ENCODE results near the gene ARHGDIG.
"Not testable (repeated sequence)": the region's sequence is repeated elsewhere in the genome, so short reads cannot be mapped to it uniquely, and the experiment has no call there.

The ARHGDIG gene

GRCh38 chr16:280552-280951 lies at the start of gene ARHGDIG:
Gene ARHGDIG (plus strand): TSS chr16:280591. CDS start chr16:280681, 90 bp downstream.
- DNase-seq (ENCODE audit: low spot score) = no peak

DNA sequence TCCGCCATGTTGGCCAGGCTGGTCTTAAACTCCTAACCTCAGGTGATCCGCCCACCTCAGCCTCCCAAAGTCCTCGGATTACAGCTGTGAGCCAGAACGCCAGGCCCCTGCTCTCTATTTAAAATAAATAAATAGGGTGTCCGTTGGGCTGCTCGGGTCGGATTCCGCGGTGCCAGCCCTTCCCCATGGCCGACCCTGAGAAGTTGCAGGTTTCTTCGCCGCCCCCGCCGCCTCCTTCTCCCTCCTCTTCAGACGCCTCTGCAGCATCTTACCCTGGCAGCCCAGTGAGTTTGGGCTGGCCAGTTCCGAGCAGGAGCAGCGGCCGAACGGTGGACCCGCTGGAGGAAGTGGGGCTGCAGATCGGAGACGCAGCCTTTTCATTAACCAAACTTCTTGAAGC lies 49.4 kb upstream of the ARHGDIG start:
- no peak for DNase-seq (ENCODE audit: low spot score)

DNA sequence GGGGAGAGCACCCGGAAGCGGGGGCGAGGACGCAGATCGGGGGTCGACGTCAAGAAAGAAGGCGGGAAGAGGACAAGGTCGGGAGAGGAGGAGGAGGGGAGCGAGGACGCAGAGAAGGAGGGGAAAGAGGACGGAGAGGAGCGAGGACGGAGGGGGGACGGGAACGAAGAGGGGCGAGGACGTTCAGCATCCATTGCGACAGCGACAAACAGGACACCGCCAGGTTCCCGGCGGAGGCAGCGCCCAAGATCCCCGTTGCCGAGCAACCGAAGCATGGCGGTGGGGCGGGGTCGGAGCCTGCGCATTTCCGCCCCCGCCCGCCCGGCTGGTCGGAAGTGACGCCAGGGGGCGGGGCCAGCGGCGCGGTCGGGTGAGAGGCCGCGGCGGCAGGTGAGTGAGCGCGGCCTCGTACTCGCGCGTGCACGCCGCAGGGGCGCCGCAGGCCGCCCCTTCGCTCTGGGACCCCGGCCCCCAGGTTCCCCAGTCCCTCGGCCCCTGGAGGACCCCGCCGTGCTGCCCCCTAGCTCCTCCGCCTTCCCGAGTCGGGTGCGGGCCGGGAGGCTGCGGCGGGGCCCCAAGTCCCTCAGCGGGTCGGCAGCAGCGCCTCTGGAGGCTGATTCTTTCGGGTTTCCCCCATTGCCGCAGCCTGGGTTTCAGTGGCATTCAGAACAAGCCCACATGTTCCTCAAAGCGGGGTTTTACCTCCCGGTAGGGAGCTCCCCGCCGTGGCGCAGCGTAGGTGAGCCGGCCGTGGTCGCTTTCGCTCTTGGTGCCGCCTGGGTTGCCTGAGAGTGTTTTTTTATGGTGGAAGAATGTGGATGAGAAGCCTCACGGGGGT lies 45.7 kb upstream of the ARHGDIG start, which contains the start of gene FAM234A:
Gene FAM234A, plus strand, starts transcription at position 354 of the 838 bp plus-strand sequence. CDS start 19,593 bp downstream, outside the sequence.
- DNase-seq (ENCODE audit: low spot score) = peak; percentile 93

- no peak for DNase-seq (ENCODE audit: low spot score)
Observed at GRCh38 chr16:239948-240277, 40.5 kb upstream of the ARHGDIG start.

DNA sequence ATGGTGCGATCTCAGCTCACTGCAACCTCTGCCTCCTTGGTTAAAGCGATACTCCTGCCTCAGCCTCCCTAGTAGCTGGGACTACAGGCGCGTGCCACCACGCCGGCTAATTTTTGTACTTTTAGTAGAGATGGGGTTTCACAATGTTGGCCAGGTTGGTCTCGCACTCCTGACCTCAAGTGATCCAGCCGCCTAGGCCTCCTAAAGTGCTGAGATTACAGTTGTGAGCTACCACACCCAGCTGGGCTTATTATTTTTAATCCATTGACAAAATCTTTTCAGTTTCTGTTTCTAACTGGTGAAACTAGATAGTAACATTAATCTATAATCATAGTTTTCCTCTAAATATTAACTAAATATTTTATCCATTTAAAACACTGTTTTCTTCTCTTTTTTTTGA lies 39.8 kb upstream of the ARHGDIG start:
- DNase-seq (ENCODE audit: low spot score) = no peak

GRCh38 chr16:242281-242680 lies 38.1 kb upstream of the ARHGDIG start:
- no peak for DNase-seq (ENCODE audit: low spot score)

- DNase-seq (ENCODE audit: low spot score) = no peak
Observed at GRCh38 chr16:243348-243747, 37.0 kb upstream of the ARHGDIG start.

GRCh38 chr16:245105-245504 lies 35.3 kb upstream of the ARHGDIG start:
- no peak for DNase-seq (ENCODE audit: low spot score)

DNA sequence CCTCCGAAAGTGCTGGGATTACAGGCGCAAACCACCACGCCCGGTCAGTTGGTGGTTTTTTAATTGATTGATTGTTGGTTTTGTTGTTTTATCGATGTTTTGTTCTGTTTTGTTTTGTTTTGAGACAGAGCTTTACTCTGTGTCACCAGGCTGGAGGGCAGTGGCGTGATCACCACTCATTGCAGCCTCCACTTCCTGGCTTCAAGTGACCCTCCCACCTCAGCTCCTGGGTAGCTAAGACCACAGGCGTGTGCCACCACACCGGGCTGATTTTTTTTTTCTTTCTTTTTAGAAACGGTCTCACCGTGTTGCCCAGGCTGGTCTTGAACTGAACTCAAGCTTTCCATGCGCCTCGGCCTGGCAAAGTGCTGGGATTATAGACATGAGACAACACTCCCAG lies 33.4 kb upstream of the ARHGDIG start:
- no peak for DNase-seq (ENCODE audit: low spot score)

DNA sequence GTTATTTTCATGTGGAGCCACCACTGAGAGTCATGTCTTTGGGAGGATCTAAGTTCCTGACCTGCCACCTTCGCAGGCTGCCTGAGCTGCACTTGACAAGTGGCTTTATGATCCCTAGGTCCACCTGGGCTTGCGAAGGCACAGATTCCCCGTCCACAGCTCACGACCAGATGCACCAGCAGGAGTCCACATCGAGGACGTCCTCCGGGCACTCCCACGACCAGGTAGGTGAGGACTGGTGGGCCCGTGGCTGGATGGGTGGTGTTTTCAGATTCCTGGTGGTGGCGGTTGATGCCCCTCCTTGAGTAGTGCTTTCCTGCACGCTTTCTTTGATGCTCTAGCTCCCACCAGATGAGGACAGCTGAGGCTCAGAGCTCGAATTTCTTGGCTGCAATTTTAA lies 31.0 kb upstream of the ARHGDIG start:
- no peak for DNase-seq (ENCODE audit: low spot score)

GRCh38 chr16:252366-253337 lies 27.7 kb upstream of the ARHGDIG start:
- peak; percentile 23 for DNase-seq (ENCODE audit: low spot score)

- DNase-seq (ENCODE audit: low spot score) = no peak
Observed at GRCh38 chr16:253833-254232, 26.6 kb upstream of the ARHGDIG start.

DNA sequence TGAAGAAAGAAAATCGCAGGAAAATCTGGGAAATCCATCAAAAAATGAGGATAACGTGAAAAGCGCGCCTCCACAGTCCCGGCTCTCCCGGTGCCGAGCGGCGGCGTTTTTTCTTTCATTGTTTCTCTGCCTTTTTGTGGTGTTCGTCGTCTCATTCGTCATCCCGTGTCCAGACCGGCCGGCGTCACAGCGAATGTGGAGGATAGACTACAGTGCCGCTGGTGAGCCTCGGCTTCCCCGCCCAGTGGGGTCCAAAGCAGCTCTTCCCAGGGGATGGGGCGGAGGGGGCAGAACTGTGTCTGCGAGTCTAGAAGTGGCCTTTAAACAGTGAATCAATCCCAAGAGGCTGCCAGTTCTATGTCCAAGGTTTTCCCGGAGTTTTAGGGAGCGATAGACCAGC lies 25.9 kb upstream of the ARHGDIG start:
- DNase-seq (ENCODE audit: low spot score) = no peak

DNA sequence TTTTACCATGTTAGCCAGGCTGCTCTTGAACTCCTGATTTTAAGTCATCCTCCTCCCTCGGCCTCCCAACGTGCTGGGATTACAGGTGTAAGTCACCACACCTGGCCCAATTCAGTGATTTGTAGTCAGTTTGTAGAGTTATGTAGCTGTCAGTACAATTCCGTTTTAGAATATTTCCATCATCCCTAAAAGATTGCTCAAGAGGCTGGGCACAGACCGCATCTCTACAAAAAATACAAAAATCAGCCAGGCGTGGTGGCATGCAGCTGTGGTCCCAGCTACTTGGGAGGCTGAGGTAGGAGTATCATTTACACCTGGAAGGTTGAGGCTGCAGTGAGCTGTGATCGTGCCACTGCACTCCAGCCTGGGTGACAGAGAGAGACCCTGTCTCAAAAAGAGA lies 25.2 kb upstream of the ARHGDIG start:
- DNase-seq (ENCODE audit: low spot score) = no peak

- not testable (repeated sequence) for DNase-seq (ENCODE audit: low spot score)
Observed at GRCh38 chr16:258091-258490, 22.3 kb upstream of the ARHGDIG start.

GRCh38 chr16:259226-259625 lies 21.2 kb upstream of the ARHGDIG start:
- no peak for DNase-seq (ENCODE audit: low spot score)

- no peak for DNase-seq (ENCODE audit: low spot score)
Observed at GRCh38 chr16:259814-260253, 20.6 kb upstream of the ARHGDIG start.

- no peak for DNase-seq (ENCODE audit: low spot score)
Observed at GRCh38 chr16:260326-260725, 20.1 kb upstream of the ARHGDIG start.

GRCh38 chr16:261031-261691 lies 19.2 kb upstream of the ARHGDIG start:
- no peak for DNase-seq (ENCODE audit: low spot score)

GRCh38 chr16:262121-262745 lies 18.2 kb upstream of the ARHGDIG start:
- no peak for DNase-seq (ENCODE audit: low spot score)

- no peak for DNase-seq (ENCODE audit: low spot score)
Observed at GRCh38 chr16:263182-263774, 17.1 kb upstream of the ARHGDIG start.

All from CD4-positive, alpha-beta T cell treated with Interleukin-15 for 4 hours (primary cell).